IPS-18a (cell line): ENCODE data around the gene AGRN.

ENCODE experiments used
- H3K27ac ChIP-seq: one replicate; pipeline ENCODE4 v1.5.1; 2013; ENCODE audit warnings: low read length
- H3K27me3 ChIP-seq: one replicate; pipeline ENCODE4 v1.6.1; 2013; ENCODE audit warnings: mild to moderate bottlenecking, low read length; ENCODE audit not compliant: control insufficient read depth, insufficient read depth
- H3K36me3 ChIP-seq: one replicate; pipeline ENCODE4 v1.6.1; 2013; ENCODE audit warnings: low read depth, low read length; ENCODE audit not compliant: control insufficient read depth
- H3K4me1 ChIP-seq: one replicate; pipeline ENCODE4 v1.6.1; 2013; ENCODE audit warnings: low read depth, low read length; ENCODE audit not compliant: control insufficient read depth
- H3K4me3 ChIP-seq: one replicate; pipeline ENCODE4 v1.5.1; 2013; ENCODE audit warnings: low read length
- H3K9ac ChIP-seq: one replicate; pipeline ENCODE4 v1.6.1; 2013; ENCODE audit warnings: mild to moderate bottlenecking, low read length, moderate library complexity
- H3K9me3 ChIP-seq: one replicate; pipeline ENCODE4 v1.6.1; 2013; ENCODE audit warnings: low read depth, low read length; ENCODE audit not compliant: control insufficient read depth

Gene AGRN

GRCh38 chr1:1086911-1087341 is 67.0 kb downstream of the AGRN start:
- H3K9ac ChIP-seq, result no peak overlapping the region
- H3K4me3 ChIP-seq, result no peak overlapping the region
- no peaks in the 10 kb centered on the region for H3K27me3 ChIP-seq
- no peaks in the 10 kb centered on the region for H3K36me3 ChIP-seq
- H3K27ac ChIP-seq, result no peak overlapping the region
- no peaks in the 10 kb centered on the region for H3K4me1 ChIP-seq
- H3K9me3 ChIP-seq, result no peaks in the 10 kb centered on the region

- H3K27ac ChIP-seq, result no peak overlapping the region
- no peak overlapping the region for H3K9ac ChIP-seq
- no peaks in the 10 kb centered on the region for H3K36me3 ChIP-seq
- H3K27me3 ChIP-seq, result no peaks in the 10 kb centered on the region
- no peaks in the 10 kb centered on the region for H3K9me3 ChIP-seq
- no peaks in the 10 kb centered on the region for H3K4me1 ChIP-seq
- H3K4me3 ChIP-seq, result no peak overlapping the region
Measured at GRCh38 chr1:1087351-1088028, 67.6 kb downstream of the AGRN start.

GRCh38 chr1:1088029-1088800 is 68.3 kb downstream of the AGRN start:
- H3K9ac ChIP-seq, result no peak overlapping the region

GRCh38 chr1:1088801-1089680 is 69.1 kb downstream of the AGRN start:
- H3K9ac ChIP-seq, result no peak overlapping the region
- H3K4me1 ChIP-seq, result no peaks in the 10 kb centered on the region
- H3K4me3 ChIP-seq, result no peak overlapping the region
- H3K27ac ChIP-seq, result no peak overlapping the region
- H3K36me3 ChIP-seq, result no peaks in the 10 kb centered on the region
- H3K27me3 ChIP-seq, result no peaks in the 10 kb centered on the region
- H3K9me3 ChIP-seq, result no peaks in the 10 kb centered on the region

More at GRCh38 chr1:1088029-1088800, 68.3 kb downstream of the AGRN start:
- no peak overlapping the region for H3K27ac ChIP-seq
- no peaks in the 10 kb centered on the region for H3K27me3 ChIP-seq
- no peaks in the 10 kb centered on the region for H3K36me3 ChIP-seq
- no peaks in the 10 kb centered on the region for H3K9me3 ChIP-seq
- H3K4me3 ChIP-seq, result no peak overlapping the region
- no peaks in the 10 kb centered on the region for H3K4me1 ChIP-seq

GRCh38 chr1:1089731-1090423 is 70.0 kb downstream of the AGRN start:
- Histone ChIP-seq H3K36me3 (no peaks in the 10 kb centered on the region), H3K9me3 (no peaks in the 10 kb centered on the region), H3K27ac (no peak overlapping the region), H3K4me1 (no peaks in the 10 kb centered on the region), H3K4me3 (no peak overlapping the region), H3K27me3 (no peaks in the 10 kb centered on the region), H3K9ac (no peak overlapping the region)

GRCh38 chr1:1090424-1091343 is 70.8 kb downstream of the AGRN start:
- Histone ChIP-seq H3K27ac (no peak overlapping the region), H3K27me3 (no peaks in the 10 kb centered on the region), H3K9me3 (no peaks in the 10 kb centered on the region), H3K4me1 (no peaks in the 10 kb centered on the region), H3K9ac (no peak overlapping the region), H3K36me3 (no peaks in the 10 kb centered on the region), H3K4me3 (no peak overlapping the region)

GRCh38 chr1:1091344-1092148 is 71.6 kb downstream of the AGRN start:
- no peak overlapping the region for H3K4me3 ChIP-seq
- no peak overlapping the region for H3K27ac ChIP-seq
- H3K9ac ChIP-seq, result no peak overlapping the region
- no peaks in the 10 kb centered on the region for H3K36me3 ChIP-seq
- H3K9me3 ChIP-seq, result peaks cover 3% of the 10 kb centered on the region
- no peaks in the 10 kb centered on the region for H3K27me3 ChIP-seq
- H3K4me1 ChIP-seq, result no peaks in the 10 kb centered on the region

- Histone ChIP-seq H3K9me3 (peaks cover 4% of the 10 kb centered on the region), H3K27ac (no peak overlapping the region), H3K4me3 (no peak overlapping the region), H3K27me3 (no peaks in the 10 kb centered on the region), H3K4me1 (no peaks in the 10 kb centered on the region), H3K36me3 (no peaks in the 10 kb centered on the region), H3K9ac (no peak overlapping the region)
Measured at GRCh38 chr1:1092149-1092855, 72.4 kb downstream of the AGRN start.

- H3K36me3 ChIP-seq, result no peaks in the 10 kb centered on the region
- H3K9me3 ChIP-seq, result peaks cover 4% of the 10 kb centered on the region
- no peaks in the 10 kb centered on the region for H3K4me1 ChIP-seq
- no peak overlapping the region for H3K4me3 ChIP-seq
- H3K9ac ChIP-seq, result no peak overlapping the region
- no peaks in the 10 kb centered on the region for H3K27me3 ChIP-seq
- H3K27ac ChIP-seq, result no peak overlapping the region
Measured at GRCh38 chr1:1092894-1093609, 73.1 kb downstream of the AGRN start.
